ENCODE measurements around the gene LURAP1L.

LURAP1L gene

GRCh38 chr9:12774861-12775678 is at the start of gene LURAP1L:
TSS of gene LURAP1L (plus strand) at chr9:12775020. CDS start at chr9:12775716, 696 bp downstream.
- DNase-seq, result peak; percentile 67

- no peak for DNase-seq
Measured at GRCh38 chr9:12726795-12727194, 48.0 kb upstream of the LURAP1L start.

DNA sequence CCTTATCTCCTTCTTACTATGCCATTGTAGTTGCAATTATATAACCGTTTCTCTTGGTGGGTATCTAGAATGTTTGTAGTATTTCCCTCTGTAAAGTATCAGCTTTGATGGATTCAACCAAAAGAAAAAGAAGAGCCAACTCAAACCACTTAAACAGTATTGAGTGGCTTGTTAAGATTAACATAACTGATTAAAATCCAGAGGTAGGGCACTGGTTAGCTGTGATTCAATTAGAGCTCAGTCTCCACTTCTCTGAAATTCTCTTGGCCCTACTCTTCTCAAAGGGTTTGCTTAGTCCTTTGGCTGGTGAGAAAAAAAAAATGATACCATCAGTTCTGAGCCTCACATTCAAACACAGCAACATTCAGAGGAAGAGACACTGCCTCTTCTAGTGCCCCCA is 44.6 kb upstream of the LURAP1L start:
- DNase-seq, result no peak

GRCh38 chr9:12730927-12731326 is 43.9 kb upstream of the LURAP1L start:
- DNase-seq, result no peak

GRCh38 chr9:12732971-12733370 is 41.8 kb upstream of the LURAP1L start:
- no peak for DNase-seq

- no peak for DNase-seq
Measured at GRCh38 chr9:12735665-12736064, 39.2 kb upstream of the LURAP1L start.

- no peak for DNase-seq
Measured at GRCh38 chr9:12737871-12738270, 36.9 kb upstream of the LURAP1L start.

DNA sequence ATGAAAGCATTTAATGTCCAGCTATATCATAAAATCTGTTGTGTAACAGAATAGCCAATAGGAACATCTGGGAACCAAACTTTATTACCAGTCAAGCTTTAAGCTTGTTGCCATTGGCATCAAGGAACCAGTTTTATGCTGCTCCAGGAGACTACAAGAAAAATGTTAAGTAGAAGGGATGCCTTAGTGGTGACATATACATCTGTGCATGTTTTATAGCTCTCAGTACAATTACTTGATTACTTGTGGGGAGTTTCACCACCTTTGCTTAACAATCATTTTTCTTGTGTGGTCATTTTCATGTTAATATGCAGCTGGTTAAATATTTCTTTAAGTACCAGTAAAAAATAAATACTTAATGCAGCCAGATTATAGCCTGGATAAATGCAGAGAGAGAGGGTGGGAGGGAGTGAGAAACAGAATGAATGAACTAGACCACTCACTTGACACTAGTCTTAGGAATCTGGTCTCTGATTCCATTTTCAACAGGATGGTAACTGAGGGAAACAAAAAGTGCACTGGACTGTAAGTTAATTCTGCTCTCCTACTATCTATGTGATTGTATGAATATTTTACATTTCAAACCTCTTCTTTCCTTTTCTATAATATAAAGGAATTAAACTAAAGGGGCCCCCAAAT is 35.7 kb upstream of the LURAP1L start:
- no peak for DNase-seq

DNA sequence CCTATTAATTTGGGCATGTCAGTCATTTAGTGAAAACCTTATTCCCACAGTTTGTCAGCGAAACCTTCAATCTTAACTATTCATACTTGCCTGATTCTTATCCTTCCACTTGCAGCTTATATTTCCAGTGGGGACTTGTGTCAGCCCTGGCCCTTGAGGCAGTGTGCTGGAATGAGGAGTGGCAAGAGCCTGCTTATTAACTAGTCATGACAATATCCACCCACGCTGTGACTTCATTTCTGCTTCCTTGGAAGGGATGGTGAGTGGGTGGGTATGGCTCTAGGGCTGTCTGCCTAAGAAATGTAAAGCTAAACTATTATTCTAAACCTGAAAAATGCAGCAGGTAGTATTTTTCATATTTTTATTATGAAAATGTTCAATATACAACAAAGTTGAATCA is 34.0 kb upstream of the LURAP1L start:
- DNase-seq, result no peak

- DNase-seq, result no peak
Measured at GRCh38 chr9:12748016-12748415, 26.8 kb upstream of the LURAP1L start.

GRCh38 chr9:12748954-12749353 is 25.9 kb upstream of the LURAP1L start:
- DNase-seq, result no peak

DNA sequence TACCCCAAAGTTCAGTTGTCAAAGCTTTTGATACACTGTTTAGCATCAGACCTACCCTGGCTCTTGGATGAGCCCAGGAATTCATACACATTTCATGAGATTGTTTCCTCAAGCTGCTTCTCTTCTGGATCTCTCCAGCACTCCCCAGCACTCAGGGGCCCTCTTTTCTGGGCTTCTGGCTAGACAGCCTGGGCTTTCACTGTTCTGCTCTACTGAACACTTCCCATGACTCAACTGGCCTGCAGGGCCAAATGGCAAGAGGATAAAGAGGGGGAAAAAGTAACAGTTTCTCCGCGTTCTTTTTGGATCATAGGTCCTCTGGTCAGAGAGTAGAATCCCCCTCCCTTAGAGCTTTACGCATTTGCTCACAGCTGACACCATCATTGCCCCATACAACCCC is 20.9 kb upstream of the LURAP1L start:
- no peak for DNase-seq

DNA sequence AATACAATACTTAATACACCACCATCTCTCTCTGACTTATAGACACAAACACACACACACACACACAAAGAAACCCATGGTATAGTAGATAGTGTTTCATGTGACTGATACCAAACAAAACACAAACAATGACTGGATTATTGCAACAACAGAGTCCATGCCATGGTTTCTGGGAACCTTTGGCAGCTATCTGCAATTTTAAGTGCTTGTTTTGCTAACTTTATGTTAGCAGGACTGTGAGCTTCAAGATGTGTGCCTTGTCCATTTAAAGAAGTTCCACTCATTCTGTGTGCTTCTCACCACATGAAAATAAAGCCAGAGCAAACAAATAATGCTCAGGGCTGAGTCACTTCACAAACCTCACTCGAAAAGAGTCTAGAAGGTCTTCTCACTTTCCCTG is 15.1 kb upstream of the LURAP1L start:
- DNase-seq, result no peak

DNA sequence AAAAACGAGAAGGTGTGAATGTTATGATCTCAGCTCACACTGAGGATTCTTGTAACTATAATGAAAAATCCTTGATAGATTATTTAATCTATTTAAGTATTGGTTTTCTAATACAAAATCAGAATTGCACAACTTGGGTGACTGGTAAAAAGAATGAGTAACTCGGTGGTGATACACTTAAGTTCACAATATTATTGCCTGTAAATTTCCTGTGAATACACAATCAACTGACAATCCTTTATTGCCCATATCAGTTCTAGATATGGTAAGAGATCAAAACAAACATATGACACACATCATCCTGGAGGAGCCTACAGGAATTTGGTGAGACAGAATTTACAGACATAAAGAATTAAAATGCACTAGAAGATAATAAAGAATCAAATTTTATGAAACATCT is 14.1 kb upstream of the LURAP1L start:
- no peak for DNase-seq

DNA sequence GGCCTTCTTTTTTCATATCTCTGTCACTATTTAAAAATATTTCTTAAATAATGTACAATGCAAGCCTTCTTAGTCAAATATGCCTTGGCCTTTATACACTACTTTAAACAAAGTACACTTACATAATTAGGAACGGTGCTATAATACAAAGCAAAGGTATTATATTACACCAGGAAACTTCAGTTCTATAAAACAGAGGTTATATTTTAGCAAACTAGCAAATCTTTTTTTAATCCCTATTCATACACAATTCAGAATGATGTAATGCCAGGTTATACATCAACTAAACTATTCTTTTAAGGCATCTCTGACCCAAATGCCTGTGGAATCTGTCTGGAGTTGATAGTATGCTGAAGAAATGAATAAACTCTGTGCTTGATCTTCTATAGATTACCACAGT is 10.7 kb upstream of the LURAP1L start:
- no peak for DNase-seq

DNA sequence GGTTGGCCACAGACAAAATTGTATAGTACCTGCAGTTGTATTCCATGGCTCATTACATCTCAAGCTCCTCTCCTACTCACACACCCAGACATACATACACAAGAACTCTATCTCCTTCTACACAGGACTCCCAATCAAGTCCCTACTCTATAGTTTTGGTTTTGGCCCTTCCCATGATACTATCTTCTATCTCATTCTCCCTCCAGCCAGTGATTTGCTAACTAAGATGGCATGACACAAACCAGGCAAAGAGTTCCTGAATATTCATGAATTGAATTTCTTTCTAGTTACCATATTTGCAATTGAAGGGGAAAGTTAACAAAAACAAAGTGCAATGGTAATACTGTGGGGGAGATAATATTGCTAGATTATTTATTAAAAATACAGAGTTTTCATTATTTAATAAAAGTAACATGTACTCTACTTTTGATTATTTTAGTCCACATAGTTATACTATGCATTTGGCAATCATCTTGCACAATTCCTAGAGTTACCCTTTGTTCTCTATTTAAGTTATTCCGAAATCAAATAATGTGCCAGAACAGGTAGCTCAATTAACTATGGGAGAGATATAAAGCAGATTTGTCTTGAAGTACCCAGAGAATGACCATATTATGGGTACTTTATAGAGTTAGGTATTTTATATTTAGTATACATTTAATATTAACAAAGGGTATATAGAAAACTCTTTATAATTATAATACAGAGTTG is 9.6 kb upstream of the LURAP1L start:
- DNase-seq, result no peak

- DNase-seq, result no peak
Measured at GRCh38 chr9:12766357-12766756, 8.5 kb upstream of the LURAP1L start.

DNA sequence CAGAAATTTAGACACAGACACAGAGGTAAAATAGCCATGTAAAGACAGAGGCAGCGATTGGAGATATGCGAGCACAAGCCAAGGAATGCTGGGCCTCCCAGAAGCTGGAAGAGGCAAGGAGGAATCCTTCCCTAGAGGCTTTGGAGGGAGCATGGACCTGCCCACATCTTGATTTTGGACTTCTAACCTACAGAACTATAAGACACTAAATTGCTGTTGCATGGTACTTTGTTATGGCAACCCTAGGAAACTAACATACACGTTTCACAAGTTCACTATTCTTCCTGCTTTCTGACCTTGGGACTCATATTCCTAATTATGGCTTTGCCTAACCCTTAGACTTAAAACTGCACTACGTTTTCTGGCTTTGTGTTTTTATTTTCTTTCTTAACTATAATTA is 4.6 kb upstream of the LURAP1L start:
- no peak for DNase-seq

DNA sequence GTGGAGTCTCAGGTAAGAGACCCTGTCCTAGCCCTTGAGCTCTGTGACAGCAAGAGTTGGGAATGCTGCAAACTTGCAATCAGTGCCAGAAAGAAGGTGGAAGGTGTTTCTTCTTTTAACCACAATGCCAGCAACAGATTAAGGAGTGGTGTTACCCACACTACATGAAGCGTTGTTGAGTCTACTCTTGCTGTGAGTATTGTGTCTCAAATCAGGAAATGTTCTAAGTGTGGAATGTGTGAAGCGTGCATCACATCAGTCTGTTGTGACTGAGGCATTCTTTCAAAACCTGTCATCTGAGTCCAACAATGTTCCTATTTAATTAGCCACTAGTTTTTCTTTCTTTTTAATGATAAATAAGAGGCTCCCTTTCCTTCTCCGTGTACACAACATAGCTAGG is 2.9 kb upstream of the LURAP1L start:
- no peak for DNase-seq

DNA sequence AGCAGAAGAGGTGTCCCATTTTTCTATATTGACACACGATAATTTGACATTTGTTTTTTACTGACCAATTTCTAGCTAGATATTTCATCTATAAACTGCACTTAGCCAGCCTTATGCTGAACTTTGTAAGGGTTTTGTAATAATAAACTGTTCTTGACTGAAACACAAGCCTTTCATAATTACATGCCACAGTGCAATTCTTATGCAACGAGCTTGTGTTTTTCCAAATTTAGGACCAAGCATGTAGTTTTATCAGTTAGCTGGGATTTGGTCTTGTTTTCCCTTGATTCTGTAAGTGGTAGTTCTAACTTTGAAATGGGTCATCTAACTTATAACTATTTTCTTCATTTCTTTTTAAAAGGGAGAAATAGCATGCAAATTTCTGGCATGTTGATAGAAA is 1.3 kb upstream of the LURAP1L start:
- no peak for DNase-seq

DNA sequence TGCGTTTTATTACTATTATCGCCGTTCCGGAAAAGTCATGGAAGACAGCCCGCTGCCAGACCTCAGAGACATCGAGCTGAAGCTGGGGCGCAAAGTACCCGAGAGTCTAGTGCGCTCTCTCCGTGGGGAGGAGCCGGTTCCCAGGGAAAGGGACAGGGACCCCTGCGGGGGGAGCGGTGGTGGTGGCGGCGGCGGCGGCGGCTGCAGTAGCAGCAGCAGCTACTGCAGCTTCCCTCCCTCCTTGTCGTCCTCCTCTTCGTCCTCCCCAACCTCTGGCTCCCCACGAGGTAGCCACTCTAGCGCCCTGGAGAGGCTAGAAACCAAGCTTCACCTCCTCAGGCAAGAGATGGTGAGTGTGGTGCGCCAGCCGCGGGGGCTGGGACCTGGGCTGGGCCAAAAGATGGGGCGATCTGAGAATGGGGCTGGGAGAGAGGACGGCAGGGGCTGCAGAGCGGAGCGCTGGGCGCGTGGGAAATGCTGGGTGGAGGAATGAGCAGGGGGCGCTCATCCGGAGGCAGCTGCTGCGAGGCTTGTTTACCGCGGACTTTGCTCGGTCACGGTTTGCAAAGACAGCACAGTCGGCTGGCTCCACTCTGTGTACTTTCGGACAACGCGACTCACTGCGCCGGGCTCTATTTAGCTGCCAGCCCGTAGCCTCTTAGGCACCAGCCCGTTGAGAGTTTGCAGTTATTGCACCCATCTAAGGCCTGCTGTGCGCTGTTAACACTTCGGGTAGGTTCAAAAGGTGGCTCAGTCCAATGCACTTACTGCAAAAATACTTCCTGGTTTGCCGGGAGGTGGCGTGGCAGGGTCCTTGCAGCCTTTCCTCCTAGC is 1.1 kb downstream of the LURAP1L start:
- DNase-seq, result peak; percentile 86

- no peak for DNase-seq
Measured at GRCh38 chr9:12776513-12777055, 1.8 kb downstream of the LURAP1L start.
